SK-MEL-5 (cell line): ENCODE results near the gene TRAIP. TPM values are rescaled to one million over a fixed set of nuclear protein-coding genes. Genes with fewer than 3 reads are reported as not detected.

Experiments
- DNase-seq: peaks from one replicate; pipeline ENCODE4 v3.0.0-alpha.2; 2016; ENCODE audit warnings: low read depth, low spot score
- in situ Hi-C: cut with HindIII; loops from 2 replicates; pipeline ENCODE4 v1.10.0; 2016; ENCODE audit warnings: low sequenced_read_pairs, high pct_unique_total_duplicates, low pct_unique_long_range_greater_than_20kb
- total RNA-seq: library from RNA; depleted of rRNA; stranded (reverse); fragments of >200 nt; shearing (Covaris generic); gene quantifications from 2 replicates; pipeline ENCODE4 v1.2.3, GENCODE V29; 2014

TRAIP gene
- total RNA-seq, 1 experiment from 2014 or later, result 6.1 TPM

GRCh38 chr3:49879721-49880120, 23.4 kb upstream of the TRAIP start:
- in situ Hi-C loops, result no loop called here
- DNase-seq, result no peak

GRCh38 chr3:49878686-49879085, 22.3 kb upstream of the TRAIP start:
- DNase-seq, result no peak
- in situ Hi-C loops, result no loop called here

GRCh38 chr3:49877716-49878115, 21.4 kb upstream of the TRAIP start:
- DNase-seq, result no peak

GRCh38 chr3:49876567-49876966, 20.2 kb upstream of the TRAIP start:
- DNase-seq, result no peak
- in situ Hi-C loops, result no loop called here

More at GRCh38 chr3:49877716-49878115, 21.4 kb upstream of the TRAIP start:
- in situ Hi-C loops, result no loop called here

GRCh38 chr3:49873623-49874022, 17.3 kb upstream of the TRAIP start:
- DNase-seq, result no peak
- in situ Hi-C loops, result no loop called here

- in situ Hi-C loops, result no loop called here
- DNase-seq, result no peak
Observed at GRCh38 chr3:49872801-49873281, 16.5 kb upstream of the TRAIP start.

- DNase-seq, result no peak
Observed at GRCh38 chr3:49871531-49872153, 15.3 kb upstream of the TRAIP start.

GRCh38 chr3:49869525-49870126, 13.3 kb upstream of the TRAIP start, which contains the start of gene CAMKV:
CAMKV (minus strand) TSS chr3:49869906; CDS start chr3:49862388, 7,518 bp downstream.
- no peak for DNase-seq
- in situ Hi-C loops, result no loop called here

More at GRCh38 chr3:49871531-49872153, 15.3 kb upstream of the TRAIP start:
- in situ Hi-C loops, result no loop called here

- no peak for DNase-seq
- in situ Hi-C loops, result no loop called here
Observed at GRCh38 chr3:49868862-49869466, 12.6 kb upstream of the TRAIP start.

- no peak for DNase-seq
- in situ Hi-C loops, result no loop called here
Observed at GRCh38 chr3:49867871-49868321, 11.5 kb upstream of the TRAIP start.

GRCh38 chr3:49867400-49867799, 11.0 kb upstream of the TRAIP start:
- in situ Hi-C loops, result no loop called here
- no peak for DNase-seq

GRCh38 chr3:49865198-49865784, 8.9 kb upstream of the TRAIP start:
- in situ Hi-C loops, result no loop called here
- DNase-seq, result no peak

GRCh38 chr3:49864505-49864904, 8.1 kb upstream of the TRAIP start:
- in situ Hi-C loops, result no loop called here
- DNase-seq, result no peak

- DNase-seq, result no peak
- in situ Hi-C loops, result no loop called here
Observed at GRCh38 chr3:49859576-49860305, 3.4 kb upstream of the TRAIP start.

GRCh38 chr3:49855662-49856061, 702 bp downstream of the TRAIP start:
- in situ Hi-C loops, result no loop called here
- no peak for DNase-seq

GRCh38 chr3:49845694-49846093, 10.7 kb downstream of the TRAIP start:
- no peak for DNase-seq
- in situ Hi-C loops, result no loop called here

GRCh38 chr3:49844464-49845183, 11.7 kb downstream of the TRAIP start:
- in situ Hi-C loops, result no loop called here
- no peak for DNase-seq
